ENCODE results near the gene FHL3. TPM values are rescaled to one million over a fixed set of nuclear protein-coding genes. Genes with fewer than 3 reads are reported as not detected.

Gene FHL3
- total and polyA plus RNA-seq, 2 donors (not counting 1 experiment from before 2014, with no cell fraction given): 0.15 to 2.2 TPM

GRCh38 chr1:37958690-37959089 is 46.6 kb downstream of the FHL3 start:
- Histone ChIP-seq H3K4me1 (ENCODE audit: control insufficient read depth in 2 of 2, insufficient read depth in 2 of 2, low read length in 2 of 2) (no peaks in the 10 kb centered on the region), H3K27me3 (replicated peaks in 1 of 4; ENCODE audit: control extremely low read depth in 1 of 4, control insufficient read depth in 3 of 4, insufficient read depth in 4 of 4, low read length in 3 of 4) (no peaks in the 10 kb centered on the region), H4K20me1 (ENCODE audit: control insufficient read depth, insufficient read depth, low read length, poor library complexity, severe bottlenecking) (no peaks in the 10 kb centered on the region), H3K4me3 (ENCODE audit: control extremely low read depth in 1 of 5, extremely low read depth in 1 of 5, insufficient read depth in 1 of 5, low read depth in 2 of 5, low read length in 4 of 5) (no peak overlapping the region), H3K36me3 (replicated peaks in 1 of 2; ENCODE audit: control extremely low read depth in 1 of 2, control insufficient read depth in 1 of 2, extremely low read depth in 1 of 2, insufficient read depth in 2 of 2, low read length in 1 of 2) (peaks cover 0 to 49% of the 10 kb centered on the region in 2 experiments), H3K27ac (ENCODE audit: low read length in 2 of 2) (no peak overlapping the region), H3K4me2 (replicated peaks; ENCODE audit: low read depth, low read length, poor library complexity, severe bottlenecking) (no peak overlapping the region), H2AFZ (ENCODE audit: insufficient read depth, low read depth, low read length, poor library complexity, severe bottlenecking) (no peak overlapping the region), H3K79me2 (ENCODE audit: control insufficient read depth, insufficient read depth, low read length) (no peaks in the 10 kb centered on the region), H3K9ac (ENCODE audit: low read length) (no peak overlapping the region), H3K9me3 (ENCODE audit: control extremely low read depth in 1 of 3, control insufficient read depth in 2 of 3, insufficient read depth in 1 of 3, low read length in 2 of 3) (no peaks in the 10 kb centered on the region)
- no peak for DNase-seq
- CTCF ChIA-PET: interaction anchor here (0.7 to 1.0 kb wide), 2 partner anchors 9 to 280 kb away, joined by 3 read pairs; no protein-coding TSS in a partner anchor
- ATAC-seq (ENCODE audit: low read depth): no peak
- Mint-ChIP-seq H3K27me3 (no peaks in the 10 kb centered on the region), H3K9me3 (ENCODE audit: insufficient read depth) (no peaks in the 10 kb centered on the region), H3K4me3 (no peak overlapping the region), H3K27ac (no peak overlapping the region), H3K4me1 (no peaks in the 10 kb centered on the region)
- POLR2A ChIA-PET: no interaction called here
- intact Hi-C loops (cut with micrococcal nuclease): no loop called here
- no CpG with 5 or more reads among the region's 2 CpGs for WGBS (ENCODE audit: insufficient coverage)
- TF ChIP-seq, protein P1, sequence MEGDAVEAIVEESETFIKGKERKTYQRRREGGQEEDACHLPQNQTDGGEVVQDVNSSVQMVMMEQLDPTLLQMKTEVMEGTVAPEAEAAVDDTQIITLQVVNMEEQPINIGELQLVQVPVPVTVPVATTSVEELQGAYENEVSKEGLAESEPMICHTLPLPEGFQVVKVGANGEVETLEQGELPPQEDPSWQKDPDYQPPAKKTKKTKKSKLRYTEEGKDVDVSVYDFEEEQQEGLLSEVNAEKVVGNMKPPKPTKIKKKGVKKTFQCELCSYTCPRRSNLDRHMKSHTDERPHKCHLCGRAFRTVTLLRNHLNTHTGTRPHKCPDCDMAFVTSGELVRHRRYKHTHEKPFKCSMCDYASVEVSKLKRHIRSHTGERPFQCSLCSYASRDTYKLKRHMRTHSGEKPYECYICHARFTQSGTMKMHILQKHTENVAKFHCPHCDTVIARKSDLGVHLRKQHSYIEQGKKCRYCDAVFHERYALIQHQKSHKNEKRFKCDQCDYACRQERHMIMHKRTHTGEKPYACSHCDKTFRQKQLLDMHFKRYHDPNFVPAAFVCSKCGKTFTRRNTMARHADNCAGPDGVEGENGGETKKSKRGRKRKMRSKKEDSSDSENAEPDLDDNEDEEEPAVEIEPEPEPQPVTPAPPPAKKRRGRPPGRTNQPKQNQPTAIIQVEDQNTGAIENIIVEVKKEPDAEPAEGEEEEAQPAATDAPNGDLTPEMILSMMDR (IDR thresholded peaks at IDR 0.05): no peak
- no peak for TF ChIP-seq EZH2 (IDR thresholded peaks at IDR 0.05; ENCODE audit: borderline replicate concordance, insufficient read depth, low read depth, low read length, poor library complexity, severe bottlenecking)

- POLR2A ChIA-PET: no interaction called here
- H3K4me1 Mint-ChIP-seq: no peaks in the 10 kb centered on the region
- Histone ChIP-seq H3K9me3 (ENCODE audit: control extremely low read depth in 1 of 3, control insufficient read depth in 2 of 3, insufficient read depth in 1 of 3, low read length in 2 of 3) (no peaks in the 10 kb centered on the region), H3K4me1 (ENCODE audit: control insufficient read depth in 2 of 2, insufficient read depth in 2 of 2, low read length in 2 of 2) (no peaks in the 10 kb centered on the region), H3K27ac (ENCODE audit: low read length in 2 of 2) (no peak overlapping the region), H3K36me3 (replicated peaks in 1 of 2; ENCODE audit: control extremely low read depth in 1 of 2, control insufficient read depth in 1 of 2, extremely low read depth in 1 of 2, insufficient read depth in 2 of 2, low read length in 1 of 2) (peaks cover 0 to 35% of the 10 kb centered on the region in 2 experiments), H3K4me2 (replicated peaks; ENCODE audit: low read depth, low read length, poor library complexity, severe bottlenecking) (no peak overlapping the region), H3K79me2 (ENCODE audit: control insufficient read depth, insufficient read depth, low read length) (no peaks in the 10 kb centered on the region), H3K27me3 (replicated peaks in 1 of 4; ENCODE audit: control extremely low read depth in 1 of 4, control insufficient read depth in 3 of 4, insufficient read depth in 4 of 4, low read length in 3 of 4) (no peaks in the 10 kb centered on the region), H3K4me3 (ENCODE audit: control extremely low read depth in 1 of 5, extremely low read depth in 1 of 5, insufficient read depth in 1 of 5, low read depth in 2 of 5, low read length in 4 of 5) (no peak overlapping the region), H3K9ac (ENCODE audit: low read length) (no peak overlapping the region), H4K20me1 (ENCODE audit: control insufficient read depth, insufficient read depth, low read length, poor library complexity, severe bottlenecking) (no peaks in the 10 kb centered on the region), H2AFZ (ENCODE audit: insufficient read depth, low read depth, low read length, poor library complexity, severe bottlenecking) (no peak overlapping the region)
- TF ChIP-seq, protein P1 (IDR thresholded peaks at IDR 0.05): no peak
- TF ChIP-seq EZH2 (IDR thresholded peaks at IDR 0.05; ENCODE audit: borderline replicate concordance, insufficient read depth, low read depth, low read length, poor library complexity, severe bottlenecking): no peak
- no peaks in the 10 kb centered on the region for H3K9me3 Mint-ChIP-seq (ENCODE audit: insufficient read depth)
- CTCF ChIA-PET: no interaction called here
- intact Hi-C loops (cut with micrococcal nuclease): no loop called here
- DNase-seq (no peak), ATAC-seq (ENCODE audit: low read depth) (no peak)
- no peak overlapping the region for H3K27ac Mint-ChIP-seq
- no peaks in the 10 kb centered on the region for H3K27me3 Mint-ChIP-seq
- WGBS (ENCODE audit: insufficient coverage): 90% methylated on average over 3 of the region's 3 CpGs
- no peak overlapping the region for H3K4me3 Mint-ChIP-seq
Observed at GRCh38 chr1:37955685-37956084, 49.6 kb downstream of the FHL3 start.
